CD14-positive monocyte (primary cell): ENCODE results near the gene SERPINE1. TPM values are rescaled to one million over a fixed set of nuclear protein-coding genes. Genes with fewer than 3 reads are reported as not detected.
A peak's percentile ranks its signal among the peaks of the same experiment; 100 is the strongest.

ENCODE experiments used
- DNase-seq, 3 donors: peaks; one replicate each; pipeline ENCODE4 v3.0.0-alpha.2; 2011 to 2022
- H2AFZ ChIP-seq: 2 replicates; pipeline ENCODE4 v1.6.0; 2012; ENCODE audit warnings: mild to moderate bottlenecking, low read depth, low read length, inconsistent platforms; ENCODE audit not compliant: insufficient read depth, poor library complexity, severe bottlenecking
- H3K27ac ChIP-seq, 2 donors: 1 replicate in 1 of 2; 2 replicates in 1 of 2; pipeline ENCODE4 v1.5.1; 2012 to 2013; ENCODE audit warnings: low read length in 2 of 2, control low read depth in 1 of 2, inconsistent platforms in 1 of 2, low read depth in 1 of 2, mild to moderate bottlenecking in 1 of 2
- H3K27me3 ChIP-seq, 2 donors: one replicate each; pipeline versions ENCODE4 v1.6.0 to v1.6.1; 2011 to 2013; ENCODE audit warnings: low read length in 2 of 2; ENCODE audit not compliant: control insufficient read depth in 2 of 2, insufficient read depth in 2 of 2
- H3K36me3 ChIP-seq, 2 donors: replicated peaks in 1 of 2; 1 replicate in 1 of 2; 2 replicates in 1 of 2; pipeline versions ENCODE4 v1.5.1 to v1.6.1; 2012 to 2013; ENCODE audit warnings: low read length in 2 of 2, control low read depth in 1 of 2, inconsistent platforms in 1 of 2, mild to moderate bottlenecking in 1 of 2; ENCODE audit not compliant: insufficient read depth in 2 of 2, control insufficient read depth in 1 of 2
- H3K4me1 ChIP-seq, 2 donors: 1 replicate in 1 of 2; 2 replicates in 1 of 2; pipeline versions ENCODE4 v1.5.1 to v1.6.1; 2012 to 2013; ENCODE audit warnings: low read length in 2 of 2, control low read depth in 1 of 2, inconsistent platforms in 1 of 2, mild to moderate bottlenecking in 1 of 2, moderate library complexity in 1 of 2; ENCODE audit not compliant: insufficient read depth in 2 of 2, control insufficient read depth in 1 of 2
- H3K4me2 ChIP-seq: replicated peaks from 2 replicates; pipeline ENCODE3; 2012; ENCODE audit warnings: low read length, moderate library complexity, mild to moderate bottlenecking; ENCODE audit not compliant: poor library complexity, severe bottlenecking; ENCODE audit errors: extremely low read depth
- H3K4me3 ChIP-seq, 3 experiments: fragments of 200-600 bp in 1 of 3; sonication (generic) in 1 of 3; replicated peaks in 1 of 3; 1 replicate in 2 of 3; 2 replicates in 1 of 3; pipeline ENCODE4 v1.5.1; 2011 to 2013; ENCODE audit warnings: low read length in 3 of 3, mild to moderate bottlenecking in 3 of 3, control low read depth in 2 of 3, low read depth in 2 of 3, inconsistent platforms in 1 of 3, moderate library complexity in 1 of 3
- H3K79me2 ChIP-seq: 2 replicates; pipeline ENCODE4 v1.6.0; 2012; ENCODE audit warnings: mild to moderate bottlenecking, control low read depth, inconsistent platforms, low read length, moderate library complexity; ENCODE audit not compliant: insufficient read depth
- H3K9ac ChIP-seq: 2 replicates; pipeline ENCODE4 v1.6.0; 2017; ENCODE audit warnings: low read length, mild to moderate bottlenecking; ENCODE audit not compliant: insufficient read depth, poor library complexity, severe bottlenecking
- H3K9me3 ChIP-seq, 2 donors: replicated peaks in 1 of 2; 1 replicate in 1 of 2; 2 replicates in 1 of 2; pipeline versions ENCODE4 v1.5.1 to v1.6.1; 2012 to 2013; ENCODE audit warnings: low read length in 2 of 2, control low read depth in 1 of 2; ENCODE audit not compliant: control insufficient read depth in 1 of 2, insufficient read depth in 1 of 2
- H4K20me1 ChIP-seq: 2 replicates; pipeline ENCODE4 v1.6.0; 2012; ENCODE audit warnings: mild to moderate bottlenecking, low read length, control low read depth, moderate library complexity; ENCODE audit not compliant: insufficient read depth
- H3K27ac Mint-ChIP-seq, 7 donors: one replicate each; pipeline ENCODE4 v1.8.0; 2020; ENCODE audit warnings: mild to moderate bottlenecking in 7 of 7, mixed read lengths in 7 of 7, moderate library complexity in 6 of 7, inconsistent platforms in 2 of 7
- H3K27me3 Mint-ChIP-seq, 3 donors: one replicate each; pipeline ENCODE4 v1.8.0; 2021 to 2022; ENCODE audit warnings: low read depth in 3 of 3, mild to moderate bottlenecking in 3 of 3, mixed read lengths in 3 of 3, moderate library complexity in 3 of 3, inconsistent platforms in 1 of 3
- H3K36me3 Mint-ChIP-seq, 2 donors: one replicate each; pipeline ENCODE4 v1.8.0; 2020; ENCODE audit warnings: mixed read lengths in 2 of 2, inconsistent platforms in 1 of 2, mild to moderate bottlenecking in 1 of 2
- H3K4me1 Mint-ChIP-seq: one replicate; pipeline ENCODE4 v1.8.0; 2020; ENCODE audit warnings: mild to moderate bottlenecking, mixed read lengths
- H3K4me3 Mint-ChIP-seq, 2 donors: one replicate each; pipeline ENCODE4 v1.8.0; 2020; ENCODE audit warnings: mild to moderate bottlenecking in 2 of 2, mixed read lengths in 2 of 2, moderate library complexity in 1 of 2
- H3K9me3 Mint-ChIP-seq, 7 donors: one replicate each; pipeline ENCODE4 v1.8.0; 2020 to 2022; ENCODE audit warnings: mixed read lengths in 7 of 7, mild to moderate bottlenecking in 6 of 7, moderate library complexity in 6 of 7, inconsistent platforms in 2 of 7
- WGBS: methylation state at CpG from one replicate; pipeline ENCODE4 v1.1.5; 2013; ENCODE audit warnings: missing lambda C conversion rate; ENCODE audit not compliant: insufficient coverage; 5-methylcytosine and 5-hydroxymethylcytosine counted together
- intact Hi-C, 2 donors: fragments of 100-400 bp; cut with micrococcal nuclease; formaldehyde crosslinking; loops; one replicate each; pipeline versions ENCODE4 v1.15.0 to v1.15.1; 2023
- polyA plus RNA-seq, 3 donors: library from polyadenylated mRNA; depleted of rRNA in 1 of 3; unstranded in 2 of 3; stranded (reverse) in 1 of 3; fragments of 300-500 nt in 2 of 3; fragments of >200 nt in 1 of 3; fragmentation: Illumina TruSeq in 2 of 3; gene quantifications; 1 replicate in 2 of 3; 2 replicates in 1 of 3; pipeline ENCODE4 v1.2.3, GENCODE V29; 2012 to 2021
- TF ChIP-seq, protein P1 (sequence below): fragments of 200-600 bp; IDR thresholded peaks from one replicate; pipeline ENCODE4 v1.8.0; 2022; ENCODE audit warnings: antibody characterized with exemption, mild to moderate bottlenecking

Gene SERPINE1
- polyA plus RNA-seq, 3 donors = 0.07 to 0.21 (median 0.16) TPM

DNA sequence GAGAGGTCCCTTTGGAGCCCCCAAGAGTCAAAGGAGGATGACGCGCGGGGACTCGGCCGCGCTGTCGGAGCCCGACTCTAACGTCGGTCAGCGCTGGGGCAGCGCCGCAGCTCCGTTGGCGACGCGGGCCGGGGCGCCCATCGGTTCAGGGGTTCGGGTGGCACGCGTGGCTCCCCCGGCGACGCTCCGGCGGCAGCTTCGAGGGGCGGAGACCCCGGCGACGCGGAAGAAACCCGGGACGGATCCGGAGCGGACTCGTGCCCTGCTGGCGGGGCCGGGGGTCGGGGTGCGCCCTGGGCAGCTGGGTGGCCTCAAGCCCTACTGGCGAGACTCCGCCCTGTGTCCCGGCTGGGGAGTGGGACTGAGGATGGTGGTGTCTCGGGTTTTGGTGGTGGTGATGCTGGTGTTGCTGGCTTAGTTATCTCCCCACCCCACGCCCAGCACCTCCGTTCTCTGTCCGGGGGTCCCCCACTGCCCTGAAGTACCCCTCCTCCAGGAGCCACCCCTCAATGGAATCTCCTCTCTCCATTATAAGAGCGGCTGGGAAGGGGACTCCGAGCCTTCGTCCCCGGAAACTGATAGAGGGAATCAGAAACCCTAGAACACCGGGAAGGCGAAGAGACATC is 53.3 kb downstream of the SERPINE1 start, which contains the start of gene NAT16:
Gene NAT16, minus strand, starts transcription at position 164 of the 626 bp plus-strand sequence. CDS start 5,486 bp downstream, outside the sequence.
- Mint-ChIP-seq H3K9me3 (peaks cover 0 to 26% (median 10%) of the 10 kb centered on the region in 7 donors), H3K36me3 (peaks cover 0 to 5% of the 10 kb centered on the region in 2 donors), H3K4me3 (peak within 1 kb of the TSS in 1 of 2 donors; percentile 86), H3K4me1 (peaks cover 8% of the 10 kb centered on the region), H3K27me3 (peaks cover 76 to 85% (median 82%) of the 10 kb centered on the region in 3 donors), H3K27ac (peak within 1 kb of the TSS in 1 of 7 donors; percentile 68)
- no peaks in the 10 kb centered on the region for H4K20me1 ChIP-seq
- intact Hi-C loops = no loop called here
- peaks cover 0 to 16% of the 10 kb centered on the region in 2 donors for H3K9me3 ChIP-seq
- WGBS = 1% methylated on average over 33 of the region's 56 CpGs
- H3K27me3 ChIP-seq = peaks cover 49 to 76% of the 10 kb centered on the region in 2 donors
- no peaks in the 10 kb centered on the region for H3K79me2 ChIP-seq
- H2AFZ ChIP-seq = no peak within 1 kb of the TSS
- H3K9ac ChIP-seq = no peak within 1 kb of the TSS
- H3K36me3 ChIP-seq = no peaks in the 10 kb centered on the region
- no peaks in the 10 kb centered on the region for H3K4me1 ChIP-seq
- no peak within 1 kb of the TSS for H3K4me2 ChIP-seq
- TF ChIP-seq, protein P1, sequence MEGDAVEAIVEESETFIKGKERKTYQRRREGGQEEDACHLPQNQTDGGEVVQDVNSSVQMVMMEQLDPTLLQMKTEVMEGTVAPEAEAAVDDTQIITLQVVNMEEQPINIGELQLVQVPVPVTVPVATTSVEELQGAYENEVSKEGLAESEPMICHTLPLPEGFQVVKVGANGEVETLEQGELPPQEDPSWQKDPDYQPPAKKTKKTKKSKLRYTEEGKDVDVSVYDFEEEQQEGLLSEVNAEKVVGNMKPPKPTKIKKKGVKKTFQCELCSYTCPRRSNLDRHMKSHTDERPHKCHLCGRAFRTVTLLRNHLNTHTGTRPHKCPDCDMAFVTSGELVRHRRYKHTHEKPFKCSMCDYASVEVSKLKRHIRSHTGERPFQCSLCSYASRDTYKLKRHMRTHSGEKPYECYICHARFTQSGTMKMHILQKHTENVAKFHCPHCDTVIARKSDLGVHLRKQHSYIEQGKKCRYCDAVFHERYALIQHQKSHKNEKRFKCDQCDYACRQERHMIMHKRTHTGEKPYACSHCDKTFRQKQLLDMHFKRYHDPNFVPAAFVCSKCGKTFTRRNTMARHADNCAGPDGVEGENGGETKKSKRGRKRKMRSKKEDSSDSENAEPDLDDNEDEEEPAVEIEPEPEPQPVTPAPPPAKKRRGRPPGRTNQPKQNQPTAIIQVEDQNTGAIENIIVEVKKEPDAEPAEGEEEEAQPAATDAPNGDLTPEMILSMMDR = no peak
- no peak within 1 kb of the TSS for H3K4me3 ChIP-seq
- DNase-seq = no peak
- H3K27ac ChIP-seq = no peak within 1 kb of the TSS

DNA sequence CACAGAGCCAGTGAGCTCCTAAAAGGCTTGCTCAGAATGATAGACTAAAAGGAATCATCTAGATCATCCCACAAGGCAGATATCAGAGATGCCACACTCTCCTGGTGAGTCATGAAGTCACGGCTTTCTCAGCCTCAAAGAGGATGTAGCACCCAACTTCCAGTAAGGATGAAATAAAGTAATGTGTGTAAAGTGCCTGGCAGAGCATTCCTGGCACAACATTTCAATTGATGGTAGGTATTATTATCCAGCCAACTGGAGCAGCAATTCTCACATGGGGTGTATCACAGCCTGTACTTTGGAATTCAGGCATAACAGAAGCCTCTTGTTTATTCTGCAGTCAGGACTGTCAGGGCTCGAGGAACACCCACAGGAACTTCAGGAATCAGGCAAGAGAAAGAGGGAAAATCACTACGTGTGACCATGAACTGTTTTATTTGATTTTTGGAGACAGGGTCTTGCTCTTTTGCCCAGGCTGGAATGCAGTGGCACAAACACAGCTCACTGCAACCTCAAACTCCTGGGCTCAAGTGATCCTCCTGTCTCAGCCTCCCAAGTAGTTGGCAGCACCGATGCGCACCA is 58.4 kb downstream of the SERPINE1 start:
- peak in 1 of 3 donors; percentile 49 for DNase-seq
- Mint-ChIP-seq H3K27ac (no peak overlapping the region), H3K27me3 (peaks cover 31 to 47% (median 33%) of the 10 kb centered on the region in 3 donors), H3K36me3 (peaks cover 0 to 4% of the 10 kb centered on the region in 2 donors), H3K9me3 (peaks cover 0 to 13% (median 8%) of the 10 kb centered on the region in 7 donors), H3K4me3 (peak overlapping the region in 1 of 2 donors; percentile 44), H3K4me1 (peaks cover 17% of the 10 kb centered on the region)
- H3K79me2 ChIP-seq = no peaks in the 10 kb centered on the region
- WGBS = 87% methylated on average over 3 of the region's 5 CpGs
- H3K27me3 ChIP-seq = peaks cover 11 to 27% of the 10 kb centered on the region in 2 donors
- H4K20me1 ChIP-seq = no peaks in the 10 kb centered on the region
- no peaks in the 10 kb centered on the region for H3K36me3 ChIP-seq
- H3K4me3 ChIP-seq = no peak overlapping the region
- no peak overlapping the region for H2AFZ ChIP-seq
- H3K9me3 ChIP-seq = peaks cover 0 to 8% of the 10 kb centered on the region in 2 donors
- intact Hi-C loops = loop anchor here in 1 of 2 donors (2.0 kb wide), 1 partner anchor 15 kb away; no protein-coding TSS in a partner anchor
- H3K4me2 ChIP-seq = no peak overlapping the region
- H3K9ac ChIP-seq = no peak overlapping the region
- H3K27ac ChIP-seq = no peak overlapping the region
- TF ChIP-seq, protein P1 = no peak
- H3K4me1 ChIP-seq = peaks cover 12 to 14% of the 10 kb centered on the region in 2 donors
